GM19468 (cell line): ENCODE data around the gene PLA2G3.
"Not testable (repeated sequence)": the region's sequence is repeated elsewhere in the genome, so short reads cannot be mapped to it uniquely, and the experiment has no call there.

Source experiments
- ATAC-seq: cut with Tn5 transposase; IDR thresholded peaks from one replicate; pipeline ENCODE4 v1.9.1; 2021; ENCODE audit warnings: mild to moderate bottlenecking, moderate library complexity, moderate number of reproducible peaks; ENCODE audit not compliant: unreplicated experiment; ENCODE audit errors: extremely low read depth

The PLA2G3 gene

GRCh38 chr22:31125521-31126117 lies 14.7 kb downstream of the PLA2G3 start:
- ATAC-seq: no peak

DNA sequence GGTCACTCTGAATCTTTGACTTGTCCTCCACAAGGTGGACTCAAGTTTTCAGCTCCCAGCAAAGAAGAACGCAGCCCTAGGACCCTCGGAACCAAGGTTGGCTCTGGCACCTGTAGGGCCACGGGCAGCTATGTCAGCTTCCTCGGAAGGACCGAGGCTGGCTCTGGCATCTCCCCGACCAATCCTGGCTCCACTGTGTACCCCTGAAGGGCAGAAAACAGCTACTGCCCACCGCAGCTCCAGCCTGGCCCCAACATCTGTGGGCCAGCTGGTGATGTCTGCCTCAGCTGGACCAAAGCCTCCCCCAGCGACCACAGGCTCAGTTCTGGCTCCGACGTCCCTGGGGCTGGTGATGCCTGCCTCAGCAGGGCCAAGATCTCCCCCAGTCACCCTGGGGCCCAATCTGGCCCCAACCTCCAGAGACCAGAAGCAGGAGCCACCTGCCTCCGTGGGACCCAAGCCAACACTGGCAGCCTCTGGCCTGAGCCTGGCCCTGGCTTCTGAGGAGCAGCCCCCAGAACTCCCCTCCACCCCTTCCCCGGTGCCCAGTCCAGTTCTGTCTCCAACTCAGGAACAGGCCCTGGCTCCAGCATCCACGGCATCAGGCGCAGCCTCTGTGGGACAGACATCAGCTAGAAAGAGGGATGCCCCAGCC lies 15.4 kb downstream of the PLA2G3 start:
- ATAC-seq: no peak

GRCh38 chr22:31124290-31124689 lies 16.0 kb downstream of the PLA2G3 start:
- ATAC-seq: no peak

GRCh38 chr22:31123292-31123602 lies 17.1 kb downstream of the PLA2G3 start:
- ATAC-seq: no peak

GRCh38 chr22:31122532-31123291 lies 17.6 kb downstream of the PLA2G3 start, which contains the start of gene INPP5J:
INPP5J (plus strand) TSS chr22:31122966; CDS start chr22:31123015, 49 bp downstream.
- ATAC-seq: no peak

DNA sequence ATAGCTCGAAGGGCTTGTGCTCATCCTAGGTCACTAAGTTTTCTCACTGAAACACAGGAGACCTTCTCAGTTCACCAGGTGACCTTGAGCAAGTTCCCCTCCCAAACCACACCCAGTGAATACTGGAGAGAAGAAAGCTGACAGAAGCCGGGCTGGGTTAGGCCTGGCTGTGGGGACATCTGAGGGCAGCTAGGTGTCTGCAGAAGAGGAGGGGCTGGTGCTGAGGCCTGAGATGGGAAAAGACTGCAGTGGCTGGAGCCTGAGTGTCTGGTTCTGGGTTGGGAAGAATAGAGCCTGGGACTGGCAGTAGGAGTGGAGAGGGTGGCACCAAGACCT lies 18.1 kb downstream of the PLA2G3 start:
- no peak for ATAC-seq

- no peak for ATAC-seq
Observed at GRCh38 chr22:31121403-31121802, 18.9 kb downstream of the PLA2G3 start.

DNA sequence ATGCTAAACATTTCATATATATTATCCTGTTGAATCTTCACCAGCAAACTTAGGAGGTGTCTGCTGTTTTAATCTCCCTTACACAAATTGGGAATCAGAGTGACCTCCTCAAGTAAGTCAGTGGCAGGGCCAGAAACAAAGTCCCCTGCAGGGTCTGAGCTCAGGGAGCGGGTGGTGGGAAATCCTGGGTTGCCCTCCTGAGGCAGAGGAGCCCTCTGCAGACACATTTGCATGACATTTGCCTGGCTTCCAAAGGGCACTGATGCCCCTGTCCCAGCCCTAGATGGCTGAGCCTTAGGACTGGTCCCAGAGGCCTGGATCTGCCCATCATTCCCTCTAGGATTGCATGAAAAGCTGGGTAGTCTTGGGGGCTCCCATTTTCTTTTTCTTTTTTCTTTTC lies 19.7 kb downstream of the PLA2G3 start:
- no peak for ATAC-seq

- no peak for ATAC-seq
Observed at GRCh38 chr22:31120230-31120629, 20.1 kb downstream of the PLA2G3 start.

DNA sequence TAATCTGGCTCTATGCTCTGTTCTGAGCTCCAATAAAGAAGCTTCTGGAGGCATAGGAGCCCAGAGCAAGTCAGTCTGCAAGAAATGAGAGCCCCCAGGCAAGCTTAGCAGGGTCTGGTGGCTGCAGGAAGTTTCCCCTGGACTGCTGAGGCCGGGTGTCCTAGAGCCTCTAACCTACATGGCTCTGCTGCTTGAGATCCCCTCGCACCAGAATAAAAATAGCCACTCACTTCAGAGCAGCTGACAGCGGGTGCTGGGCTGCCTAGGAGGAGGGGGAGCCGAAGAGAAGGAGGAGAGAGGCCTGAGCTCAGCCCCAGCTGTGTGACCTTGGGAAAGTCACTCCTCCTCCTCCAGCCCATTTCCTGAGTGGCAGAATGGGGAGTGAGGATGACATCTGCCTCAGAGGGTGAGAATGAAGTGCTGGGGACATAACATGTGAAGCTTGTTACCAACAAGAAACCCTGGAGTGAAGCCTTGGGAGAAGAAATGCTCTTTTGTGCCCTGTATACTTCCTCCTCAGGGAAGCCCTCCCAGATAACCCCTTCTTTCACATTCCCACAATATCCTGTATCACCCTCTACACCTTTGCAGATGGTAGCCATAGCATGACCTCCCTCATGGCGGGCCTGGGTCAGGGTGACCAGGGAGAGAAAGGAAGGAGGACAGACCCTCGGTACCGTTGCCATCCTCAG lies 21.1 kb downstream of the PLA2G3 start:
- no peak for ATAC-seq

DNA sequence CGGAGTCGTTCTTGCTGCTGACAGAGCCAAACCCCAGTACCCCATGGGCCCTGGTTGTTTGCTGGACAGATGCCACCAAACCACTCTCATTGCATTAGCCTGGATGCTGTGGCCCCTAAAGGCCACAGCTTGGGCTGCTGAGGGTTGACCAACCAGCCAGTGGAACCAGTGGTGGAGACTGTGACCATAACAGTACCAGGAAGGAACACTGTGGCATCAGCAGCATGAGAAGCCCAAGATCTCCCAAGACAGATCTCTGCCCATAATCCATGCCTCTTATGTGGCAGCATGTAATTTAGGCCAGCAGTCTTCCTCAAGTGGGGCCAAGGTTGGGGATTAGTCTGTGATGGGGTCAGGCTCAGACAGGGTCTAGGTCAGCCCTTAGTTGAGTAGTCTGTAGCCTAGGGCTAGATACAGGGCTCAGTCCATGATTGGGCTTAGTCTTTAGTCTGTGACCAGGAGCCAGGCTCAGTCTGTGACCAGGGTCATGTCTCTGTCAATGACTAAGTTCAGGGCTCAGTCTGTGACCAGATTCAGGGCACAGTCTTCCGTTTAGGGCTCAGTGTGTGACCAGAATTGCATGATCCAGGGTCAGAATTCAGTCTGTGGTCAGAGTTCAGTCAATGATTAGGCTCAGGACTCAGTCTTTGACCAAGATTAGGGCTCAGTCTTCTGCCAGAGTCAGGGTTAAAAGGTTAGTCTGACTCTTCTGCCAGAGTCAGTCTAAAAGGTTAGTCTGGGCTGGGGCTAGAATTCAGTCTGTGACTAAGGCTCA lies 22.1 kb downstream of the PLA2G3 start:
- no peak for ATAC-seq

GRCh38 chr22:31112547-31113091 lies 27.7 kb downstream of the PLA2G3 start:
- ATAC-seq: not testable (repeated sequence)

- ATAC-seq: peak; percentile 7
Observed at GRCh38 chr22:31107894-31108218, 32.5 kb downstream of the PLA2G3 start.

- peak; percentile 41 for ATAC-seq
Observed at GRCh38 chr22:31107178-31107893, 33.0 kb downstream of the PLA2G3 start, which contains the start of gene SELENOM. SELENOM (minus strand) TSS chr22:31107568; CDS start chr22:31107505, 63 bp downstream.

DNA sequence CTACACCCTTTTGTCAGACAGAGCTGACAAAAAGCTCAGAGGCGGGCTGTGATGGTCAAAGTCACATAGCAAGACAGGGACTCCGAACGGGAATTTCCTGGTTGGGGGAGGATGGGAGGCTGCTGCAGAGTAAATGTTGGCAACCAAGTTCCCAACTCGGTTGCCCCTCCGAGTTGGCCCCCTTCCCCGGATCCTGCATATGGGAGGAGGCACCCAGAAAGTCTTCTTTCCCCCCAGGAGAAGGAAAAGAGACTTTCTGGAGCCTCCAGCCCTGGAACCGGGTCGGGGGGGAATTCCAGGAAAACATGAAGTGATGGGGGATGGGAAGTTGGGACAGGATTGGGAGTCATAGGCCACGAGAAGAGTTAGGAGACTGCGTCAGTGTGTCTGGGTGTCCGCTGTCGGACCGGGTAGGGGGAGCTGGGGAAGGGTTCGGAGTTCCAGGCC lies 33.6 kb downstream of the PLA2G3 start:
- ATAC-seq: no peak

- no peak for ATAC-seq
Observed at GRCh38 chr22:31106001-31106571, 34.2 kb downstream of the PLA2G3 start.

DNA sequence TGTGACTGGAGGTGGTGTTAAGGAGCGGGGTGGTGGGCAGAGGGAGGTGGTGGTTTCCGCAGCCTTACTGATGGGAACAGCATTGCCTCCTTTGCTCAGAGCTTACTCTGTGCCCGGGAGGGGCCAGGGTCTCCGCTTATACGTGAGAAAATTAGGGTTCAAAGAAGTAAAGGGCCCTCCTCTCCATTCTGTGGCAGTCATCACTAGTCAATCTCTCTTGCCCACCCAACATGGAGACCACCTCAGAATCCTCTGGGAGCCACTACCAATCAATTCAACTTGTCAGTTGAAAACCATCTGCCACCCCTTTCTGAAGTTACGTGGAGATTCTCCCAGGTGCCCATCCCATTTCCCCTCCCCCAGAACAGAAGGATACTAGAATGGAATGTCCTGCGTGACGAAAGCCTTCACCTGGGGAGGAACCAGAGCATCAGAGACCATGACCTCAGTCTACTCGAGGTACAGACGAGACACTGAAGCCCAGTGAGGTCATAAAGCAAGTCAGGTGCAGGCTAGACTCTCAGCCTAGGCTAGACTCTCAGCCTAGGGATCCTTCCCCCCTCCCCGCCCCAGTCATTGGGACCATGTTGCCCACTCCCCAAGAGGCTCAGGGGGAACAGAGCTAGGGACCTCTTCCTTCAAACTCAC lies 34.9 kb downstream of the PLA2G3 start:
- no peak for ATAC-seq

- no peak for ATAC-seq
Observed at GRCh38 chr22:31104869-31105268, 35.4 kb downstream of the PLA2G3 start.
